Measurements from ENCODE around the gene MYO1C.

DNA sequence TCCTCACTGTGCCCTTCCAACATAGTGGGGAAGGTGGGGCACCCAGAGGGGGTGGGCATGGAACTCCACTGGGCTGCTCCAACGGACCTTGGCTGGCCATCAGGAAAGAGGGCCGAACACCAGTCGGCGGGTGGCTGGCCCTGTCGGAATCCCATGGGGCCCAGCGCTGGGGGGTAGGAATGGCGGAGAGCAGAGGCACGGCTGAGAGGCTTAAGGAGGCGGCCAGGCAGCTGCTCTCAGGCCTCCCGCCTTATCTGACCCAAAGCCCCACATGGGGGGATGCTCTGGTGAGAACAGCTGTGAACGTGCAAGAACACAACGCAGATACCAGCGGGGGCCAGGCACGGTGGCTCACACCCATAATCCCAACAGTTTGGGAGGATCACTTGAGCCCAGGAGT lies 4.4 kb upstream of the MYO1C start:
- TF ChIP-seq, protein P1, sequence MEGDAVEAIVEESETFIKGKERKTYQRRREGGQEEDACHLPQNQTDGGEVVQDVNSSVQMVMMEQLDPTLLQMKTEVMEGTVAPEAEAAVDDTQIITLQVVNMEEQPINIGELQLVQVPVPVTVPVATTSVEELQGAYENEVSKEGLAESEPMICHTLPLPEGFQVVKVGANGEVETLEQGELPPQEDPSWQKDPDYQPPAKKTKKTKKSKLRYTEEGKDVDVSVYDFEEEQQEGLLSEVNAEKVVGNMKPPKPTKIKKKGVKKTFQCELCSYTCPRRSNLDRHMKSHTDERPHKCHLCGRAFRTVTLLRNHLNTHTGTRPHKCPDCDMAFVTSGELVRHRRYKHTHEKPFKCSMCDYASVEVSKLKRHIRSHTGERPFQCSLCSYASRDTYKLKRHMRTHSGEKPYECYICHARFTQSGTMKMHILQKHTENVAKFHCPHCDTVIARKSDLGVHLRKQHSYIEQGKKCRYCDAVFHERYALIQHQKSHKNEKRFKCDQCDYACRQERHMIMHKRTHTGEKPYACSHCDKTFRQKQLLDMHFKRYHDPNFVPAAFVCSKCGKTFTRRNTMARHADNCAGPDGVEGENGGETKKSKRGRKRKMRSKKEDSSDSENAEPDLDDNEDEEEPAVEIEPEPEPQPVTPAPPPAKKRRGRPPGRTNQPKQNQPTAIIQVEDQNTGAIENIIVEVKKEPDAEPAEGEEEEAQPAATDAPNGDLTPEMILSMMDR (conservative IDR thresholded peaks at IDR 0.05 in 1 of 2, IDR thresholded peaks at IDR 0.05 in 1 of 2; ENCODE audit: low read depth in 1 of 2, low read length in 2 of 2) = no peak
- no peak for TF ChIP-seq EZH2 (IDR thresholded peaks at IDR 0.05; ENCODE audit: low read length, missing control alignments)
